Measurements from ENCODE around the gene SULT1A2.
"Not testable (repeated sequence)": the region's sequence is repeated elsewhere in the genome, so short reads cannot be mapped to it uniquely, and the experiment has no call there.

The SULT1A2 gene

GRCh38 chr16:28621481-28622155, 24.8 kb upstream of the SULT1A2 start:
- Histone ChIP-seq H3K36me3 (peaks cover 0 to 25% (median 7%) of the 10 kb centered on the region in 11 experiments; a peak in 11 of 22 replicates), H3K4me2 (peak overlapping the region; percentile 63 to 79 (median 75)), H3K9me3 (replicated peaks in 1 of 11) (0 out of 22 replicates have a peak, but pooled peaks cover 0 to 3% (median 0%) of the 10 kb centered on the region in 11 experiments), H3K9ac (peak overlapping the region; percentile 70 to 85 (median 82); a peak in 19 of 22 replicates), H3K27me3 (no peaks in the 10 kb centered on the region), H3K4me1 (peaks cover 37 to 66% (median 49%) of the 10 kb centered on the region in 10 experiments), H3K4me3 (peak overlapping the region; percentile 45 to 71 (median 62); a peak in 17 of 20 replicates), H4K20me1 (no peaks in the 10 kb centered on the region), H3K27ac (peak overlapping the region in 9 of 11 experiments; percentile 64 to 96 (median 86); a peak in 18 of 22 replicates)
- TF ChIP-seq Cebpa-rat (IDR thresholded peaks at IDR 0.05) = no peak

DNA sequence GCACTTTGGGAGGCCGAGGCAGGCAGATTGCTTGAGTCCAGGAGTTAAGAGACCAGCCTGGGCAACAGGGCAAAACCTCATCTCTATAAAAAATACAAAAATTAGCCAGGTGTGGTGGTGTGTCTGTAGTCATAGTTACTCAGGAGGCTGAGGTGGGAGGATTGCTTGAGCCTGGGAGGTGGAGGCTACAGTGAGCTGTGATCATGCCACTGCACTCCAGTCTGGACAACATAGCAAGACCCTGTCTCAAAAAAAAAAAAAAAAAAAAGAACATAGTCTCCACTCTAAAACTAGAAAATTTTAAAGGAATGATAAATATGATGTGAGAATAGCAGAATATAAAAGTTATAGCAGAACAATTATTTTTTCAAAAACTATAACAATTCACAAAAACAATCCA, 23.5 kb upstream of the SULT1A2 start:
- Histone ChIP-seq H3K9ac (peak overlapping the region in 2 of 11 experiments; percentile 27 to 85; a peak in 2 of 22 replicates), H3K4me2 (peak overlapping the region in 5 of 11 experiments; percentile 63 to 79 (median 76); a peak in 8 of 22 replicates), H3K27ac (peak overlapping the region in 8 of 11 experiments; percentile 5 to 96 (median 84); a peak in 13 of 22 replicates), H3K4me1 (peaks cover 48 to 77% (median 59%) of the 10 kb centered on the region in 10 experiments), H3K36me3 (peaks cover 0 to 25% (median 7%) of the 10 kb centered on the region in 11 experiments; a peak in 11 of 22 replicates), H3K4me3 (peak overlapping the region in 1 of 10 experiments; percentile 4; a peak in 1 of 20 replicates)
- not testable (repeated sequence) for H3K9me3 ChIP-seq (replicated peaks in 1 of 11); H4K20me1 ChIP-seq; H3K27me3 ChIP-seq

- peak; percentile 36 to 100 (median 97); a peak in 20 of 22 replicates for TF ChIP-seq Cebpa-rat (IDR thresholded peaks at IDR 0.05)
- no peaks in the 10 kb centered on the region for H3K9me3 ChIP-seq (replicated peaks in 1 of 11)
- peak overlapping the region in 9 of 10 experiments; percentile 13 to 58 (median 35); a peak in 12 of 20 replicates for H3K4me3 ChIP-seq
- peak overlapping the region; percentile 65 to 87 (median 80); a peak in 21 of 22 replicates for H3K9ac ChIP-seq
- peaks cover 0 to 25% (median 7%) of the 10 kb centered on the region in 11 experiments; a peak in 11 of 22 replicates for H3K36me3 ChIP-seq
- no peaks in the 10 kb centered on the region for H3K27me3 ChIP-seq
- peak overlapping the region; percentile 70 to 94 (median 85) for H3K4me2 ChIP-seq
- peaks cover 47 to 66% (median 59%) of the 10 kb centered on the region in 10 experiments for H3K4me1 ChIP-seq
- H4K20me1 ChIP-seq = no peaks in the 10 kb centered on the region
- H3K27ac ChIP-seq = peak overlapping the region; percentile 53 to 97 (median 93)
These were observed 21.0 kb upstream of the SULT1A2 start for GRCh38 chr16:28617874-28618273.

DNA sequence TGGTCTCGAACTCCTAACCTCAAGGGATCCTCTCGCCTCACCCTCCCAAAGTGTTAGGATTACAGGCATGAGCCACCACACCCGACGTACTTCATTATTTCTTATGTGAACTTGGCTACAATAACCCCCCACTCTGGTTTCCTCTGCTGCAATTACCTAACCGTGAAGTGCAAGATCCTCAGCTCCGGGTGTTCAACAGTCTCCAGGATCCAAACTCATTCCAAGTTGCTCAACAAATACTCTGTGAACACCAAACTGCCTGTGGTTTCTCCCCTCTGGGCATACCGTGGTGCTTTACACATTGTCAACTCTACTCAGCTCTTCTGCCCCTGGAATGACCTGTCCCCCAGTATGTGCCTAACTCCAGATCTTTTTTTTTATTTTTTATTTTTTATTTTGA, 19.8 kb upstream of the SULT1A2 start:
- H3K27me3 ChIP-seq = no peaks in the 10 kb centered on the region
- H3K9ac ChIP-seq = peak overlapping the region; percentile 65 to 87 (median 80); a peak in 20 of 22 replicates
- H3K4me3 ChIP-seq = peak overlapping the region in 3 of 10 experiments; percentile 11 to 58 (median 45); a peak in 3 of 20 replicates
- peak overlapping the region; percentile 70 to 94 (median 85) for H3K4me2 ChIP-seq
- H3K36me3 ChIP-seq = peaks cover 0 to 25% (median 7%) of the 10 kb centered on the region in 11 experiments; a peak in 11 of 22 replicates
- TF ChIP-seq Cebpa-rat (IDR thresholded peaks at IDR 0.05) = peak in 8 of 11 experiments; percentile 7 to 83 (median 70); a peak in 10 of 22 replicates
- H3K27ac ChIP-seq = peak overlapping the region in 10 of 11 experiments; percentile 84 to 97 (median 94); a peak in 21 of 22 replicates
- H3K9me3 ChIP-seq (replicated peaks in 1 of 11) = no peaks in the 10 kb centered on the region
- H4K20me1 ChIP-seq = no peaks in the 10 kb centered on the region
- peaks cover 40 to 61% (median 53%) of the 10 kb centered on the region in 10 experiments for H3K4me1 ChIP-seq

GRCh38 chr16:28616224-28616577, 19.4 kb upstream of the SULT1A2 start:
- peak overlapping the region; percentile 70 to 94 (median 85) for H3K4me2 ChIP-seq
- peaks cover 0 to 25% (median 7%) of the 10 kb centered on the region in 11 experiments; a peak in 11 of 22 replicates for H3K36me3 ChIP-seq
- peak overlapping the region in 10 of 11 experiments; percentile 84 to 97 (median 94); a peak in 20 of 22 replicates for H3K27ac ChIP-seq
- peaks cover 40 to 59% (median 52%) of the 10 kb centered on the region in 10 experiments for H3K4me1 ChIP-seq
- not testable (repeated sequence) for H4K20me1 ChIP-seq; H3K27me3 ChIP-seq; H3K9me3 ChIP-seq (replicated peaks in 1 of 11)
- 0 out of 20 replicates have a peak overlapping the region, but pooled peaks of 2 of the 10 experiments have one; percentile 11 to 58 for H3K4me3 ChIP-seq
- peak overlapping the region in 10 of 11 experiments; percentile 71 to 87 (median 81); a peak in 18 of 22 replicates for H3K9ac ChIP-seq

DNA sequence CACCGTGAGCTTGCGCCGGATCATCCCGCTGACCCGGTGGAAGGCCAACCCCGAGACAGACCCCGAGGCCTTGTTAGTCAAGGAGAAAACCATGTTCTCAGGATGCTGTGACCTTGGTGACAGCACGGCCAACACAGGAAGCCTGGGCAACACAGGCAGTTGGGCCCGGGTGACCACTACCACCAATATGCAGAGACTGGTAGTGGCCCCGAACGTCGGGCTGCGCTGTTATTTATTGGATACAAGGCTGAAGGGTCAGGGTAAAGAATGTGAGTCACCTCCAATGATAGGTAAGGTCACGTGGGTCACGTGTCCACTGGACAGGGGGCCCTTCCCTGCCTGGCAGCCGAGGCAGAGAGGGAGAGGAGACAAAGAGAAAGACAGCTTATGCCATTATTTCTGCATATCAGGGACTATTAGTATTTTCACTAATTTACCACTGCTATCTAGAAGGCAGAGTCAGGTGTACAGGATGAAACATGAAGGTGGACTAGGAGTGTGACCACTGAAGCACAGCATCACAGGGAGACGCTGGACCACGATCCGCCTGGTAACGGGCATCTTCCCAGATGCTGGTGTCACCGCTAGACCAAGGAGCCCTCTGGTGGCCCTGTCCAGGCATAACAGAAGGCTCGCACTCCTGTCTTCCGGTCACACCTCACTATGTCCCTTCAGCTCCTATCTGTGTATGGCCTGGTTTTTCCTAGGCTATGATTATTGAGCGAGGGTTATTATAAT, 18.8 kb upstream of the SULT1A2 start:
- Histone ChIP-seq H3K27ac (peak overlapping the region in 9 of 11 experiments; percentile 87 to 97 (median 94); a peak in 17 of 22 replicates), H3K9ac (peak overlapping the region in 7 of 11 experiments; percentile 77 to 87 (median 85); a peak in 11 of 22 replicates), H3K36me3 (peaks cover 0 to 19% (median 7%) of the 10 kb centered on the region in 11 experiments; a peak in 10 of 22 replicates), H3K4me1 (peaks cover 44 to 59% (median 52%) of the 10 kb centered on the region in 10 experiments), H3K4me2 (peak overlapping the region in 10 of 11 experiments; percentile 70 to 94 (median 85); a peak in 17 of 22 replicates)
- H3K4me3 ChIP-seq; H3K9me3 ChIP-seq (replicated peaks in 1 of 11); H3K27me3 ChIP-seq; H4K20me1 ChIP-seq: not testable (repeated sequence)

DNA sequence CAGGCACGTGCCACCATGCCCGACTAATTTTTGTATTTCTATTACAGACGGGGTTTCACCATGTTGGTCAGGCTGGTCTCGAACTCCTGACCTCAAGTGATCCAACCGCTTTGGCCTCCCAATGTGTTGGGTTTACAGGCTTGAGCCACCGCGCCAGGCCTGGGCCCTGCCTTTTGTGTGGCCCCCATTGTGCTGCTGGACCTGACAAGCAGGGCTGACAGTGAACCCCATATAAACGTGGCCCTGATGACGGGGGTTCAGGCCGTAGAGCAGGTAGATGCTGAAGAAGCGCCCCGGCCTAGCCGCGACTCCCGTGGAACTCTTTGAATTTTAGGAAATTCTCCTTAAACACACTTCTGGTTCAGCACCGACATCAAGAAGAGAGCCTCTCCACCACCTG, 17.7 kb upstream of the SULT1A2 start:
- H3K4me1 ChIP-seq = peaks cover 51 to 61% (median 58%) of the 10 kb centered on the region in 10 experiments
- H3K4me3 ChIP-seq; H3K9ac ChIP-seq; H4K20me1 ChIP-seq; H3K4me2 ChIP-seq; H3K9me3 ChIP-seq (replicated peaks in 1 of 11); H3K27ac ChIP-seq; H3K27me3 ChIP-seq: not testable (repeated sequence)
- H3K36me3 ChIP-seq = peaks cover 0 to 12% (median 7%) of the 10 kb centered on the region in 11 experiments; a peak in 9 of 22 replicates

- not testable (repeated sequence) for H3K4me3 ChIP-seq; H3K27ac ChIP-seq; H3K9ac ChIP-seq; H3K9me3 ChIP-seq (replicated peaks in 1 of 11); H4K20me1 ChIP-seq; H3K27me3 ChIP-seq; H3K4me2 ChIP-seq; H3K36me3 ChIP-seq
- peaks cover 51 to 61% (median 58%) of the 10 kb centered on the region in 10 experiments for H3K4me1 ChIP-seq
These were observed 17.1 kb upstream of the SULT1A2 start for GRCh38 chr16:28613912-28614311.

GRCh38 chr16:28612359-28613280, 15.8 kb upstream of the SULT1A2 start:
- not testable (repeated sequence) for H3K9me3 ChIP-seq (replicated peaks in 1 of 11); H3K9ac ChIP-seq; H3K4me2 ChIP-seq; H3K27me3 ChIP-seq; H4K20me1 ChIP-seq; H3K27ac ChIP-seq; H3K4me3 ChIP-seq
- peaks cover 0 to 17% (median 9%) of the 10 kb centered on the region in 11 experiments; a peak in 13 of 22 replicates for H3K36me3 ChIP-seq
- H3K4me1 ChIP-seq = peaks cover 45 to 59% (median 53%) of the 10 kb centered on the region in 10 experiments
